VCaP (cell line): ENCODE results near the gene CRBN.

Experiments
- H3K27ac ChIP-seq: fragments of 450-650 bp; 2 replicates; pipeline ENCODE4 v1.5.1; 2017
- TF ChIP-seq, protein P1 (sequence below): fragments of 450-650 bp; conservative IDR thresholded peaks from 2 replicates; pipeline ENCODE4 v1.5.1; 2017; ENCODE audit warnings: mild to moderate bottlenecking, moderate library complexity

Gene CRBN

GRCh38 chr3:3102751-3103150 lies 76.7 kb downstream of the CRBN start:
- H3K27ac ChIP-seq, result no peak overlapping the region
- TF ChIP-seq, protein P1, sequence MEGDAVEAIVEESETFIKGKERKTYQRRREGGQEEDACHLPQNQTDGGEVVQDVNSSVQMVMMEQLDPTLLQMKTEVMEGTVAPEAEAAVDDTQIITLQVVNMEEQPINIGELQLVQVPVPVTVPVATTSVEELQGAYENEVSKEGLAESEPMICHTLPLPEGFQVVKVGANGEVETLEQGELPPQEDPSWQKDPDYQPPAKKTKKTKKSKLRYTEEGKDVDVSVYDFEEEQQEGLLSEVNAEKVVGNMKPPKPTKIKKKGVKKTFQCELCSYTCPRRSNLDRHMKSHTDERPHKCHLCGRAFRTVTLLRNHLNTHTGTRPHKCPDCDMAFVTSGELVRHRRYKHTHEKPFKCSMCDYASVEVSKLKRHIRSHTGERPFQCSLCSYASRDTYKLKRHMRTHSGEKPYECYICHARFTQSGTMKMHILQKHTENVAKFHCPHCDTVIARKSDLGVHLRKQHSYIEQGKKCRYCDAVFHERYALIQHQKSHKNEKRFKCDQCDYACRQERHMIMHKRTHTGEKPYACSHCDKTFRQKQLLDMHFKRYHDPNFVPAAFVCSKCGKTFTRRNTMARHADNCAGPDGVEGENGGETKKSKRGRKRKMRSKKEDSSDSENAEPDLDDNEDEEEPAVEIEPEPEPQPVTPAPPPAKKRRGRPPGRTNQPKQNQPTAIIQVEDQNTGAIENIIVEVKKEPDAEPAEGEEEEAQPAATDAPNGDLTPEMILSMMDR, result no peak

DNA sequence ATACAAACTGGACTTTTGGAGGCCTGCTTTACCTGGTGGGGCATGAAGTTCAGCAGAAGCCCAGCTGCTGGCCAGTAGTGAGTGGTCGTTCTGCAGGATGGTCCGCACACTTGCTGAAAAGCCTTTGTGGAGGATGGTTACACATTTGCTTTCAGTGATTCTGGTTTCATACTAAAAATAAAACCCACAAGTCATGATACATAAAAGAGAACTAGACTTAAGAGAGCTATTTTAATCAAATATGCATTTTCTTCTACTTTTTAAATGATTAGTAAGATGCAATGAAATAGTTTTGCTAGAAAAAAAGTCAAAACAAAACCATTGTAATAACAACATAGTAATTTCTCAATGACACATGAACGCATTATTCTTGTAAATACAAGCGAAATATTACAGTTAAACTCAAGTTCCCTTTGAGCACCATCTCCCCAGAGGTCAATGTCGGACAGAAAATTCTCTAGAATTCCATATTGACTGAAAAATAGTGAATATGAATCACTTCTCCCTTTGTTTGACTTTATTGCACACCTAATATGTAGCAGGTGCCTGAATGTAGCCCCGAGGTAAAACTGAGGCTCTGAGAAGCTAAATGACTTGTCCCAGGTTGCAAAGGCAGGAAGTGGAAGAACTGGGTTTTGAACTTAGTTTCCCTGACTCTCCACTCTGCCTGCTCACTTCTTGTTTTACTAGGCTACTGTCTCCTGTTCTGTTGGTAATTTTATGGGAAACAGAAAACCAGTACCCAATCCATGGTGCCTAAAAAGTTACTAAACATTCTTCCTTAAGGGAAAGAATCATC lies 77.6 kb downstream of the CRBN start:
- TF ChIP-seq, protein P1, result no peak
- H3K27ac ChIP-seq, result no peak overlapping the region
